ENCODE measurements around the gene CD300A.

DNA sequence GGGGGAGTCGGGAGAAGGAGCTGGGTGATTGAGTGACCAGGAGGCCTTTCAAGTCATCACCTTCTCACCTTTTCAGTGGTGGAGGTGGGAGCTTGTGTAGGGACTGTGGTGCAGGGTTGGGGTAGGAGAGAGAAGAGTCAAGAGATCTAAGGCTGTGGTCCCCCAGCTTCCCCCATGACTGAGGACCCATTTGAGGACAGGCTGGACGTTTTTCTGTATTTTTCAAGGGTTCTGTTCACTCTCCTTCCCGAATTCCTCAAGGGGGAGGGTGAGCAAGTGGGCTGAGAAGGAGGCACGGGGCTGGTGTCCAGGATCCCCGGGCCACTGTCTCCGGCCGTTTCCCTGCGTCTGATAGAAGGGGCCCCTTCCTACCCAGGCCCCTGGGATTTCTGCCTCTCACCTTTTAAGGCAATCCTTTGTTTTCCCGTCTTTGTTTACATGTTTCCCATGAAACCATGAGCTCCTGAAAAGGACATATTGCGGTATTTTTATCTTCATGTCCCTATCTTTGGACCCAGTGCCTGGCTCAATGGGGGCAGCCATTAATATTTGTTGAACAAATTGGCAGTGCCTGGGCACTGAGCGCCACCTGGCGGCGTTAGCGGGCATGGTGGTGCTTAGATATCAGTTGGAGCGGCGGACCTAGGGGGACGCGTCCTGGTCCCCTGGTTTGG lies 9.2 kb upstream of the CD300A start:
- TF ChIP-seq POLR2A (IDR thresholded peaks at IDR 0.05; ENCODE audit: low read depth, low read length) (no peak), POLR2AphosphoS5 (IDR thresholded peaks at IDR 0.05; ENCODE audit: low read depth, low read length) (no peak), TAF1 (IDR thresholded peaks at IDR 0.05; ENCODE audit: borderline replicate concordance, low read depth, low read length) (no peak)
